CD8-positive, alpha-beta memory T cell (primary cell): ENCODE data around the gene HOXD9. TPM values are rescaled to one million over a fixed set of nuclear protein-coding genes. Genes with fewer than 3 reads are reported as not detected.
A peak's percentile ranks its signal among the peaks of the same experiment; 100 is the strongest.

Experiments
- CTCF ChIA-PET: fragments of 350-600 bp; sonication (Branson Sonifier 250); formaldehyde crosslinking; loops from one replicate; lab custom pipeline; 2021; ENCODE audit warnings: antibody characterized with exemption; lab: Charles Lee
- POLR2A ChIA-PET: fragments of 350-600 bp; sonication (Branson Sonifier 250); formaldehyde crosslinking; loops from one replicate; lab custom pipeline; 2021; ENCODE audit warnings: antibody characterized with exemption; lab: Charles Lee
- DNase-seq, 5 donors: peaks; one replicate each; pipeline versions ENCODE4 v3.0.0 to v3.0.0-alpha.2; 2020 to 2022; ENCODE audit warnings: mixed read lengths in 1 of 5
- H3K27ac ChIP-seq: one replicate; pipeline ENCODE4 v1.7.0; 2013; ENCODE audit warnings: low read depth, mild to moderate bottlenecking, low read length, moderate library complexity
- H3K27me3 ChIP-seq: 2 replicates; pipeline ENCODE4 v1.7.0; 2013; ENCODE audit warnings: low read length, mild to moderate bottlenecking; ENCODE audit not compliant: insufficient read depth, poor library complexity, severe bottlenecking
- H3K36me3 ChIP-seq: 2 replicates; pipeline ENCODE4 v1.7.0; 2013; ENCODE audit warnings: mild to moderate bottlenecking, low read length, moderate library complexity; ENCODE audit not compliant: insufficient read depth
- H3K4me1 ChIP-seq: 2 replicates; pipeline ENCODE4 v1.7.0; 2013; ENCODE audit warnings: mild to moderate bottlenecking, low read length, moderate library complexity; ENCODE audit not compliant: insufficient read depth
- H3K4me3 ChIP-seq: 2 replicates; pipeline ENCODE4 v1.7.0; 2013; ENCODE audit warnings: mild to moderate bottlenecking, low read length
- H3K9me3 ChIP-seq: 2 replicates; pipeline ENCODE4 v1.7.0; 2013; ENCODE audit warnings: mild to moderate bottlenecking, low read length
- H3K27ac Mint-ChIP-seq, 8 donors: one replicate each; pipeline ENCODE4 v1.8.0; 2020 to 2021; ENCODE audit warnings: mixed read lengths in 8 of 8, mild to moderate bottlenecking in 6 of 8, inconsistent platforms in 3 of 8, moderate library complexity in 3 of 8
- H3K27me3 Mint-ChIP-seq, 2 donors: one replicate each; pipeline ENCODE4 v1.8.0; 2020 to 2021; ENCODE audit warnings: mixed read lengths in 2 of 2, mild to moderate bottlenecking in 1 of 2, moderate library complexity in 1 of 2
- H3K36me3 Mint-ChIP-seq, 3 donors: one replicate each; pipeline ENCODE4 v1.8.0; 2020 to 2021; ENCODE audit warnings: mixed read lengths in 3 of 3, inconsistent platforms in 1 of 3, mild to moderate bottlenecking in 1 of 3
- H3K4me1 Mint-ChIP-seq, 3 donors: one replicate each; pipeline ENCODE4 v1.8.0; 2020 to 2021; ENCODE audit warnings: mixed read lengths in 3 of 3, inconsistent platforms in 1 of 3, mild to moderate bottlenecking in 1 of 3
- H3K4me3 Mint-ChIP-seq, 7 donors: one replicate each; pipeline ENCODE4 v1.8.0; 2020 to 2021; ENCODE audit warnings: mixed read lengths in 7 of 7, mild to moderate bottlenecking in 6 of 7, moderate library complexity in 4 of 7, inconsistent platforms in 2 of 7
- H3K9me3 Mint-ChIP-seq, 5 donors: one replicate each; pipeline ENCODE4 v1.8.0; 2020 to 2022; ENCODE audit warnings: mixed read lengths in 5 of 5, mild to moderate bottlenecking in 3 of 5, moderate library complexity in 2 of 5, inconsistent platforms in 1 of 5
- polyA plus RNA-seq: library from polyadenylated mRNA; unstranded; fragments of 300-500 nt; fragmentation: Illumina TruSeq; gene quantifications from one replicate; pipeline ENCODE4 v1.2.3, GENCODE V29; 2021
- total RNA-seq, 2 experiments: library from RNA; stranded (reverse); gene quantifications; one replicate each; pipeline ENCODE4 v1.2.3, GENCODE V29; 2021

Gene HOXD9
- total and polyA plus RNA-seq, 3 experiments from 2014 or later = not detected

DNA sequence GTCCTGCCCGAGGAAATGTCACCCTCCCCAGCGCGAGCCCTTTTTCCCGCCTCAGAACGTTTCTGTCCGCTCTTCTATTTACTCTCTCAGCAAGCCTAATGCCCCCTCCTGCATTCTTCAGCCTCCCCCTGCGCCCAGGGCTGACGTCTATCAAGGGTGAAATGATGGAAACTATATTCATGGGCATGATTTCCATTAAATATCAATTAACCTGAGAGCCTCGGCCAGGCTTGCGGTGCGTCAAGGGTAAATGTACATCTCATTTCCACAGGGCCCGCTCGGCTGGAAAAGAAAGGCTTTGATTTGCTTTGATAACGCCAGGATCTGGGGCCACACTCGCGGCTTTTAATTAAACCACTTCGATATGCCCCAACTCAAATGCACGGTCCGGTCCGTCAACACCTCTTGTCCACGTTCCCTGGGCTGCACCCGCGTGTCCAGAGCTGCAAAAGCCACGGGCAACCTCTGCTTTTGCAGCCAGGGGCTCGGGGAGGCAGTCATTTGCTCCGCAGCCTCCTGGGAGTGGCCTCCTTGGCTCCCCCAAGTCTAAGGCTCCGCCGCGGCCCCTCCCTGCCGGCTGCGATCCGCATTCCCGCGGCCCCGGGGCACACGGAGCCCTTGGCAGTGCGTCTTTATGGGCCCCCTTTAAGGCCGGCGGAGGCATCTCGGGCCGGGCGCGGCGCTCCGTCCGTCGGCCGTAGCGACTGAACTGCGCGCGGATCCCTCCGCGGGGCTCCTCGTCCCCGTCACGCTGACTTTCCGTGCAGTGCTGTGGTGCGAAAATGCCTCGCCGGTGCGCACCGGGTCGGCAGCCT lies 6.7 kb downstream of the HOXD9 start, which contains the start of gene HOXD8:
TSS of gene HOXD8 (plus strand) at position 724 of the 815 bp plus-strand sequence. CDS start 662 bp downstream, outside the sequence.
- Histone ChIP-seq H3K9me3 (no peaks in the 10 kb centered on the region), H3K4me1 (peaks cover 20% of the 10 kb centered on the region), H3K36me3 (no peaks in the 10 kb centered on the region), H3K27me3 (peaks cover 88% of the 10 kb centered on the region), H3K27ac (no peak within 1 kb of the TSS), H3K4me3 (no peak within 1 kb of the TSS)
- CTCF ChIA-PET = interaction anchor here (3.0 to 6.0 kb wide), 3 partner anchors 326 to 1020 kb away, joined by 29 to 79 read pairs (median 32); no protein-coding TSS in a partner anchor
- DNase-seq = no peak
- Mint-ChIP-seq H3K27ac (peak within 1 kb of the TSS in 4 of 8 donors; percentile 56 to 85 (median 66)), H3K4me1 (peaks cover 31 to 48% (median 36%) of the 10 kb centered on the region in 3 donors), H3K4me3 (peak within 1 kb of the TSS; percentile 60 to 92 (median 78)), H3K9me3 (peaks cover 5 to 29% (median 21%) of the 10 kb centered on the region in 5 donors), H3K27me3 (peaks cover 86 to 87% of the 10 kb centered on the region in 2 donors), H3K36me3 (no peaks in the 10 kb centered on the region)
- POLR2A ChIA-PET = no interaction called here

DNA sequence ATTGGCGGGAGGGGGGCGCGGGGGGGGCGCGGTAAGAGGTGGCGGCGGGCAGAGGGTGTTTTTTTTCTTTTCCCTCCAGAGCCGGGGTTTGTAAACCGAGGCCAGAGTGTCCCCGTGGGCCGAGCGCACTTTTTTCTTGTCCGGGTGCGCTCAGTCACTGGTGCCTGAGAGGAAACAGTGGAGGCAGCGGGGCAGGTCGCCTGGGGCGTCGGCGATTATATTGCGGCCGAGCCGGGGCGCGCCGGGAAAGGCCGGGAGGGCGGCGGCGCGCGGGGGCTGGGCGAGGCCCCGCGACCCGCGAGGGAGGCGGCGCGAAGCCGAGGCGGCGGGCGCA lies 7.3 kb downstream of the HOXD9 start:
- H3K9me3 ChIP-seq = no peaks in the 10 kb centered on the region
- CTCF ChIA-PET = no interaction called here
- H3K27ac Mint-ChIP-seq = no peak overlapping the region
- POLR2A ChIA-PET = no interaction called here
- H3K27me3 ChIP-seq = peaks cover 88% of the 10 kb centered on the region
- H3K4me3 ChIP-seq = no peak overlapping the region
- H3K36me3 ChIP-seq = no peaks in the 10 kb centered on the region
- H3K27ac ChIP-seq = no peak overlapping the region
- H3K27me3 Mint-ChIP-seq = peaks cover 82 to 87% of the 10 kb centered on the region in 2 donors
- peak overlapping the region in 5 of 7 donors; percentile 8 to 63 (median 39) for H3K4me3 Mint-ChIP-seq
- H3K9me3 Mint-ChIP-seq = peaks cover 5 to 29% (median 21%) of the 10 kb centered on the region in 5 donors
- DNase-seq = no peak
- peaks cover 20% of the 10 kb centered on the region for H3K4me1 ChIP-seq
- H3K4me1 Mint-ChIP-seq = peaks cover 31 to 45% (median 36%) of the 10 kb centered on the region in 3 donors
- no peaks in the 10 kb centered on the region for H3K36me3 Mint-ChIP-seq

DNA sequence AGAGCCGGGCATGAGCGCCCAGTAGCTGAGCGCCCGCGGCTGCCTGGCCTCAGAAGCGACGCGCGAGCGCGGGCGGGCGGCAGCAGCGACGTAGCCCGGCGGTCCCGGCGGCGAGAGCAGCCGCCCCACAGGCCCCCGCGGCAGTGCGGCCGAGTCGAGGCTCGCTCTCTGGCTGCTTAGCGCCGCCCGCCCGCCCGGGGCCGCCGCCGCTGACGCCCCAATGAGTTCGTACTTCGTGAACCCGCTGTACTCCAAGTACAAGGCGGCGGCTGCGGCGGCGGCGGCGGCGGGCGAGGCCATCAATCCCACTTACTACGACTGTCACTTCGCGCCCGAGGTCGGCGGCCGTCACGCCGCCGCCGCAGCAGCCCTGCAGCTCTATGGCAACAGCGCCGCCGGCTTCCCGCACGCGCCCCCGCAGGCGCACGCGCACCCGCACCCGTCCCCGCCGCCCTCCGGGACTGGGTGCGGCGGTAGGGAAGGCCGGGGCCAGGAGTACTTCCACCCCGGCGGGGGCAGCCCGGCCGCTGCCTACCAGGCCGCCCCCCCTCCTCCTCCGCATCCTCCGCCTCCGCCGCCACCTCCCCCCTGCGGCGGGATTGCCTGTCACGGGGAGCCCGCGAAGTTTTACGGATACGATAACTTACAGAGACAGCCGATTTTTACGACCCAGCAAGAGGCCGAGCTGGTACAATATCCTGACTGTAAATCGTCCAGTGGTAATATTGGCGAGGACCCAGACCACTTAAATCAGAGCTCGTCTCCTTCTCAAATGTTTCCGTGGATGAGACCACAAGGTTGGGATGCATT lies 7.8 kb downstream of the HOXD9 start:
- H3K27me3 ChIP-seq = peaks cover 88% of the 10 kb centered on the region
- ChIA-PET POLR2A (no interaction called here), CTCF (interaction anchor here (0.9 to 2.4 kb wide), 3 partner anchors 13 to 325 kb away, joined by 3 to 14 read pairs (median 3); no protein-coding TSS in a partner anchor)

DNA sequence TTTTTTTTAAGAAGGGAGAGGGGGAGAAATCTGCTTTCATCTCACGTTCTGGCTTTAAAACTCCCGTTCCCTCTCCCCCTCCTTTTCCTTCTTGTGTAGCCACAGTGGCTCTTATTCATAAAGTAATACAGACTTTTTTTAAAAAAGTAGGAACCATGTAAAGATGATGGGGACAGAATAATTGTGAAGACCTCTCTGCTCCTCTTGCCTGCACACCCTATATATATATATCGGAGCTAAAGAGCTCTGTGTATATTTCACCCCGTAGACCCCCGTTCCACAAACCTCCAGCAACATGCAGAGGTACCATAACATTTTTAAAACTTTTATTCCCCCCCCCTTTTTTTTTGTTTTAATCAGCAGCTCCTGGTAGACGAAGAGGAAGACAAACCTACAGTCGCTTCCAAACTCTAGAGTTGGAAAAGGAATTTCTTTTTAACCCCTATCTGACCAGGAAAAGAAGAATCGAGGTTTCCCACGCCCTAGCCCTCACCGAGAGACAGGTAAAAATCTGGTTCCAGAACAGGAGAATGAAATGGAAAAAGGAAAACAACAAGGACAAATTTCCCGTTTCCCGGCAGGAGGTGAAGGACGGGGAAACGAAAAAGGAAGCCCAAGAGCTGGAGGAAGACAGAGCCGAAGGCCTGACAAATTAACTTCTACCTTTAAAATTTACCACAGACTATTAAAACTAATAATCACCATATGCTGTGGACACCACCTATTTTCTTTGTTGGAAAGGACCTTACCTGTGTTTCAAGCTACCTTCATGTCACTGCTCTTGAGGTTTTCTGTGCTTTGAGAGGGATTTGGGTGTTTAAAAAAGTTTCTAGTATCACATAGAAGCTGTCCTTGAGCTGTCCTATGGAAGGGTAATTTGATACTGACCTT lies 8.7 kb downstream of the HOXD9 start:
- peak overlapping the region in 4 of 8 donors; percentile 13 to 85 (median 52) for H3K27ac Mint-ChIP-seq

More for the DNA sequence above, 7.8 kb downstream of the HOXD9 start:
- Mint-ChIP-seq H3K36me3 (no peaks in the 10 kb centered on the region), H3K27ac (peak overlapping the region in 2 of 8 donors; percentile 13 to 71), H3K9me3 (peaks cover 5 to 33% (median 21%) of the 10 kb centered on the region in 5 donors), H3K4me3 (peak overlapping the region; percentile 60 to 92 (median 78)), H3K27me3 (peaks cover 79 to 87% of the 10 kb centered on the region in 2 donors), H3K4me1 (peaks cover 31 to 48% (median 38%) of the 10 kb centered on the region in 3 donors)
- no peaks in the 10 kb centered on the region for H3K9me3 ChIP-seq
- H3K27ac ChIP-seq = no peak overlapping the region
- H3K4me3 ChIP-seq = no peak overlapping the region
- peaks cover 20% of the 10 kb centered on the region for H3K4me1 ChIP-seq
- DNase-seq = peak in 2 of 5 donors; percentile 27 to 30
- H3K36me3 ChIP-seq = no peaks in the 10 kb centered on the region

GRCh38 chr2:176131848-176132158 lies 9.3 kb downstream of the HOXD9 start:
- Histone ChIP-seq H3K4me3 (no peak overlapping the region), H3K4me1 (peaks cover 32% of the 10 kb centered on the region), H3K27ac (no peak overlapping the region), H3K36me3 (no peaks in the 10 kb centered on the region), H3K9me3 (no peaks in the 10 kb centered on the region), H3K27me3 (peaks cover 87% of the 10 kb centered on the region)
- Mint-ChIP-seq H3K27ac (peak overlapping the region in 1 of 8 donors; percentile 13), H3K4me1 (peaks cover 35 to 58% (median 49%) of the 10 kb centered on the region in 3 donors), H3K4me3 (peak overlapping the region in 6 of 7 donors; percentile 77 to 89 (median 82)), H3K9me3 (peaks cover 5 to 38% (median 23%) of the 10 kb centered on the region in 5 donors), H3K36me3 (no peaks in the 10 kb centered on the region), H3K27me3 (peaks cover 76 to 85% of the 10 kb centered on the region in 2 donors)
- POLR2A ChIA-PET = no interaction called here
- CTCF ChIA-PET = interaction anchor here (1.2 to 2.4 kb wide), 8 partner anchors 10 to 1017 kb away, joined by 3 to 14 read pairs (median 4); partner anchors contain the start of gene HOXD9
- DNase-seq = no peak

More for the DNA sequence above, 8.7 kb downstream of the HOXD9 start:
- Histone ChIP-seq H3K4me1 (peaks cover 26% of the 10 kb centered on the region), H3K9me3 (no peaks in the 10 kb centered on the region), H3K27ac (no peak overlapping the region), H3K27me3 (peaks cover 88% of the 10 kb centered on the region), H3K4me3 (no peak overlapping the region), H3K36me3 (no peaks in the 10 kb centered on the region)
- CTCF ChIA-PET = interaction anchor here (0.9 to 2.4 kb wide), 9 partner anchors 9 to 1017 kb away, joined by 3 to 14 read pairs (median 3); partner anchors contain the start of gene HOXD9
- Mint-ChIP-seq H3K9me3 (peaks cover 5 to 38% (median 21%) of the 10 kb centered on the region in 5 donors), H3K4me1 (peaks cover 35 to 57% (median 46%) of the 10 kb centered on the region in 3 donors), H3K27me3 (peaks cover 80 to 87% of the 10 kb centered on the region in 2 donors), H3K36me3 (no peaks in the 10 kb centered on the region), H3K4me3 (peak overlapping the region; percentile 60 to 92 (median 78))
- DNase-seq = no peak
- POLR2A ChIA-PET = no interaction called here

GRCh38 chr2:176132205-176133171 lies 10.0 kb downstream of the HOXD9 start:
- H3K9me3 ChIP-seq = no peaks in the 10 kb centered on the region
- peak overlapping the region; percentile 45 to 89 (median 81) for H3K4me3 Mint-ChIP-seq
- peaks cover 5 to 41% (median 23%) of the 10 kb centered on the region in 5 donors for H3K9me3 Mint-ChIP-seq
- peaks cover 78 to 85% of the 10 kb centered on the region in 2 donors for H3K27me3 Mint-ChIP-seq
- no peak overlapping the region for H3K27ac ChIP-seq
- ChIA-PET CTCF (interaction anchor here (0.8 to 2.4 kb wide), 9 partner anchors 10 to 1016 kb away, joined by 3 to 14 read pairs (median 3); partner anchors contain the start of gene HOXD9), POLR2A (no interaction called here)
- H3K27ac Mint-ChIP-seq = peak overlapping the region in 3 of 8 donors; percentile 13 to 65 (median 29)
- peak in 1 of 5 donors; percentile 27 for DNase-seq
- H3K36me3 ChIP-seq = no peaks in the 10 kb centered on the region
- no peaks in the 10 kb centered on the region for H3K36me3 Mint-ChIP-seq
- H3K27me3 ChIP-seq = peaks cover 89% of the 10 kb centered on the region
- H3K4me1 ChIP-seq = peaks cover 35% of the 10 kb centered on the region
- peak overlapping the region; percentile 37 for H3K4me3 ChIP-seq
- H3K4me1 Mint-ChIP-seq = peaks cover 34 to 56% (median 55%) of the 10 kb centered on the region in 3 donors
